ENCODE measurements around the gene ZSCAN23.
"Not testable (repeated sequence)": the region's sequence is repeated elsewhere in the genome, so short reads cannot be mapped to it uniquely, and the experiment has no call there.

Gene ZSCAN23

GRCh38 chr6:28446818-28447511 lies 3.7 kb upstream of the ZSCAN23 start:
- no peaks in the 10 kb centered on the region for H3K36me3 ChIP-seq (replicated peaks; ENCODE audit: low read depth, low read length)
- no peaks in the 10 kb centered on the region for H3K27me3 ChIP-seq (ENCODE audit: low read depth, low read length)
- no peak overlapping the region for H3K4me3 ChIP-seq (ENCODE audit: low read length)
- no peaks in the 10 kb centered on the region for H4K20me1 ChIP-seq (ENCODE audit: insufficient read depth, low read length)
- no peak overlapping the region for H3K27ac ChIP-seq (ENCODE audit: low read length)
- H3K4me1 ChIP-seq (ENCODE audit: low read length): no peaks in the 10 kb centered on the region
- TF ChIP-seq CTCF (IDR thresholded peaks at IDR 0.05; ENCODE audit: low read depth, low read length) (no peak), EZH2phosphoT487 (IDR thresholded peaks at IDR 0.05; ENCODE audit: low read depth) (no peak)
- no peaks in the 10 kb centered on the region for H3K9me3 ChIP-seq (ENCODE audit: insufficient read depth, low read length)
- no peak overlapping the region for H3K4me2 ChIP-seq (ENCODE audit: low read length)
- H3K9ac ChIP-seq (ENCODE audit: low read length): no peak overlapping the region
- no peaks in the 10 kb centered on the region for H3K79me2 ChIP-seq (ENCODE audit: low read length)
- H2AFZ ChIP-seq (ENCODE audit: low read depth, low read length): no peak overlapping the region

- not testable (repeated sequence) for H3K36me3 ChIP-seq (replicated peaks; ENCODE audit: low read depth, low read length); H2AFZ ChIP-seq (ENCODE audit: low read depth, low read length); H3K79me2 ChIP-seq (ENCODE audit: low read length); H3K9ac ChIP-seq (ENCODE audit: low read length); H3K27me3 ChIP-seq (ENCODE audit: low read depth, low read length); H3K4me1 ChIP-seq (ENCODE audit: low read length); H3K4me2 ChIP-seq (ENCODE audit: low read length); H4K20me1 ChIP-seq (ENCODE audit: insufficient read depth, low read length); H3K4me3 ChIP-seq (ENCODE audit: low read length); H3K27ac ChIP-seq (ENCODE audit: low read length); H3K9me3 ChIP-seq (ENCODE audit: insufficient read depth, low read length)
These were observed 1.5 kb upstream of the ZSCAN23 start for GRCh38 chr6:28444759-28445158.

- Histone ChIP-seq H3K27me3 (ENCODE audit: low read depth, low read length) (no peaks in the 10 kb centered on the region), H3K9ac (ENCODE audit: low read length) (no peak overlapping the region), H3K9me3 (ENCODE audit: insufficient read depth, low read length) (no peaks in the 10 kb centered on the region), H3K4me1 (ENCODE audit: low read length) (no peaks in the 10 kb centered on the region), H3K4me2 (ENCODE audit: low read length) (no peak overlapping the region), H3K27ac (ENCODE audit: low read length) (no peak overlapping the region), H4K20me1 (ENCODE audit: insufficient read depth, low read length) (no peaks in the 10 kb centered on the region), H3K4me3 (ENCODE audit: low read length) (no peak overlapping the region), H3K36me3 (replicated peaks; ENCODE audit: low read depth, low read length) (no peaks in the 10 kb centered on the region), H3K79me2 (ENCODE audit: low read length) (no peaks in the 10 kb centered on the region), H2AFZ (ENCODE audit: low read depth, low read length) (no peak overlapping the region)
- TF ChIP-seq EZH2phosphoT487 (IDR thresholded peaks at IDR 0.05; ENCODE audit: low read depth): no peak
These were observed 705 bp downstream of the ZSCAN23 start for GRCh38 chr6:28442586-28442985.

- no peak overlapping the region for H3K4me2 ChIP-seq (ENCODE audit: low read length)
- no peak for TF ChIP-seq EZH2phosphoT487 (IDR thresholded peaks at IDR 0.05; ENCODE audit: low read depth)
- no peak for TF ChIP-seq CTCF (IDR thresholded peaks at IDR 0.05; ENCODE audit: low read depth, low read length)
- no peaks in the 10 kb centered on the region for H3K36me3 ChIP-seq (replicated peaks; ENCODE audit: low read depth, low read length)
- no peaks in the 10 kb centered on the region; the same call in 1 of the 2 replicates for H3K27me3 ChIP-seq (ENCODE audit: low read depth, low read length)
- no peaks in the 10 kb centered on the region for H3K79me2 ChIP-seq (ENCODE audit: low read length)
- H3K4me3 ChIP-seq (ENCODE audit: low read length): no peak overlapping the region
- H3K9me3 ChIP-seq (ENCODE audit: insufficient read depth, low read length): no peaks in the 10 kb centered on the region
- no peak overlapping the region for H3K27ac ChIP-seq (ENCODE audit: low read length)
- no peak overlapping the region for H2AFZ ChIP-seq (ENCODE audit: low read depth, low read length)
- H3K9ac ChIP-seq (ENCODE audit: low read length): no peak overlapping the region
- no peaks in the 10 kb centered on the region for H4K20me1 ChIP-seq (ENCODE audit: insufficient read depth, low read length)
- H3K4me1 ChIP-seq (ENCODE audit: low read length): no peaks in the 10 kb centered on the region
These were observed 6.9 kb downstream of the ZSCAN23 start for GRCh38 chr6:28436404-28436803.

- Histone ChIP-seq H3K27ac (ENCODE audit: low read length) (no peak overlapping the region), H3K79me2 (ENCODE audit: low read length) (no peaks in the 10 kb centered on the region), H3K9me3 (ENCODE audit: insufficient read depth, low read length) (no peaks in the 10 kb centered on the region), H2AFZ (ENCODE audit: low read depth, low read length) (no peak overlapping the region), H3K4me3 (ENCODE audit: low read length) (no peak overlapping the region), H3K27me3 (ENCODE audit: low read depth, low read length) (no peaks in the 10 kb centered on the region; the same call in 1 of the 2 replicates), H4K20me1 (ENCODE audit: insufficient read depth, low read length) (no peaks in the 10 kb centered on the region), H3K4me1 (ENCODE audit: low read length) (no peaks in the 10 kb centered on the region), H3K4me2 (ENCODE audit: low read length) (no peak overlapping the region), H3K9ac (ENCODE audit: low read length) (no peak overlapping the region), H3K36me3 (replicated peaks; ENCODE audit: low read depth, low read length) (no peaks in the 10 kb centered on the region)
- TF ChIP-seq CTCF (IDR thresholded peaks at IDR 0.05; ENCODE audit: low read depth, low read length) (no peak), EZH2phosphoT487 (IDR thresholded peaks at IDR 0.05; ENCODE audit: low read depth) (no peak)
These were observed 10.2 kb downstream of the ZSCAN23 start for GRCh38 chr6:28433119-28433518.
